Fibroblast of lung (primary cell): ENCODE results near the gene HACD2. TPM values are rescaled to one million over a fixed set of nuclear protein-coding genes. Genes with fewer than 3 reads are reported as not detected.

Experiments
- DNase-seq, 2 donors: peaks; one replicate each; pipeline versions ENCODE4 v3.0.0 to v3.0.0-alpha.2; 2010; ENCODE audit warnings: low read depth in 2 of 2
- H2AFZ ChIP-seq: 2 replicates; pipeline ENCODE4 v1.5.1; 2012; ENCODE audit warnings: low read length, control low read depth, inconsistent platforms
- H3K27ac ChIP-seq: 2 replicates; pipeline ENCODE4 v1.5.1; 2011; ENCODE audit warnings: low read length, control low read depth; ENCODE audit not compliant: insufficient read depth
- H3K27me3 ChIP-seq: 2 replicates; pipeline ENCODE4 v1.5.1; 2011; ENCODE audit warnings: mild to moderate bottlenecking, low read length; ENCODE audit not compliant: control insufficient read depth, insufficient read depth
- H3K36me3 ChIP-seq: 2 replicates; pipeline ENCODE4 v1.5.1; 2011; ENCODE audit warnings: low read length; ENCODE audit not compliant: control insufficient read depth, insufficient read depth
- H3K4me1 ChIP-seq: 2 replicates; pipeline ENCODE4 v1.5.1; 2011; ENCODE audit warnings: low read length; ENCODE audit not compliant: control insufficient read depth, insufficient read depth; ENCODE audit errors: extremely low read depth
- H3K4me2 ChIP-seq: 2 replicates; pipeline ENCODE4 v1.5.1; 2011; ENCODE audit warnings: low read length, control low read depth; ENCODE audit not compliant: insufficient read depth; ENCODE audit errors: extremely low read depth
- H3K4me3 ChIP-seq, 4 experiments: fragments of 200-600 bp in 1 of 4; sonication (generic) in 1 of 4; replicated peaks in 1 of 4; 2 replicates each; pipeline ENCODE4 v1.5.1; 2011 to 2016; ENCODE audit warnings: low read length in 4 of 4, low read depth in 3 of 4, mild to moderate bottlenecking in 3 of 4, control low read depth in 2 of 4, inconsistent platforms in 1 of 4, mixed read lengths in 1 of 4; ENCODE audit not compliant: insufficient read depth in 1 of 4; ENCODE audit errors: control extremely low read depth in 1 of 4
- H3K79me2 ChIP-seq: 2 replicates; pipeline ENCODE4 v1.5.1; 2012; ENCODE audit warnings: mild to moderate bottlenecking, low read length, inconsistent platforms; ENCODE audit not compliant: control insufficient read depth, insufficient read depth
- H3K9ac ChIP-seq: 2 replicates; pipeline ENCODE4 v1.5.1; 2011; ENCODE audit warnings: mild to moderate bottlenecking, low read length, control low read depth; ENCODE audit not compliant: insufficient read depth
- H3K9me3 ChIP-seq: 2 replicates; pipeline ENCODE4 v1.5.1; 2012; ENCODE audit warnings: low read depth, low read length; ENCODE audit not compliant: control insufficient read depth, insufficient read depth
- H4K20me1 ChIP-seq: 2 replicates; pipeline ENCODE4 v1.5.1; 2011; ENCODE audit warnings: low read length; ENCODE audit not compliant: control insufficient read depth, insufficient read depth; ENCODE audit errors: extremely low read depth
- EZH2 ChIP-seq: IDR thresholded peaks from 2 replicates; pipeline ENCODE4 v1.5.1; 2012; ENCODE audit warnings: low read length, control low read depth, mild to moderate bottlenecking; ENCODE audit errors: missing control alignments
- polyA plus RNA-seq, 2 donors: library from polyadenylated mRNA; depleted of rRNA in 1 of 2; stranded (reverse) in 1 of 2; unstranded in 1 of 2; fragments of >200 nt; gene quantifications; 2 replicates each; pipeline ENCODE4 v1.2.1, GENCODE V29; 2011 to 2012; ENCODE audit warnings: missing spikeins in 1 of 2
- total RNA-seq: library from RNA; depleted of rRNA; stranded (reverse); fragments of >200 nt; gene quantifications from 2 replicates; pipeline ENCODE4 v1.2.1, GENCODE V29; 2014
- TF ChIP-seq, protein P1 (sequence below), 2 donors: IDR thresholded peaks in 1 of 2; conservative IDR thresholded peaks in 1 of 2; 1 replicate in 1 of 2; 2 replicates in 1 of 2; pipeline ENCODE4 v1.5.1; 2011 to 2012; ENCODE audit warnings: low read length in 2 of 2, control low read depth in 1 of 2, inconsistent platforms in 1 of 2, low read depth in 1 of 2, mild to moderate bottlenecking in 1 of 2

Gene HACD2
- total and polyA plus RNA-seq, 2 donors (not counting 1 experiment from before 2014, with no cell fraction given): 22.0 to 48.7 TPM

DNA sequence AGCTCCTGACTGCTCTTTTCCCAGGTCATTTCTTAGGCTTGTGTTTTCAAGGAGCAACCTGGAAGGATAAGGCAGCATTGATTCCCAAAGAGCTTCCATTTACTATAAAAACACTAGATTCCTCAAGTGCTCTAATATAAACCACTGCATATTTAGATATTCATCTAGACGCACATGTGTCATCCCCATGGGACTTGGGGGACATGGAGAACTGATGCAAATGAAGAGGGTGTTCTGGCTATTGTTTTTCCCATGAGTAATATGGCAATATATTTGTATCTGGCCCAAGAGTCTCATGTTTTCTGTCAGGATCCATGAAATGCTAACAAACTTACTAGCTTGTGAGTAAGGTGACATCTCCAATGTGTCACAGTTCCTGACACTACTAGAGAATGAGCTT lies 31.3 kb downstream of the HACD2 start:
- Histone ChIP-seq H3K9ac (no peak overlapping the region), H2AFZ (no peak overlapping the region), H4K20me1 (no peaks in the 10 kb centered on the region), H3K4me3 (no peak overlapping the region), H3K4me2 (no peak overlapping the region), H3K36me3 (peaks cover 4% of the 10 kb centered on the region), H3K9me3 (no peaks in the 10 kb centered on the region), H3K27me3 (no peaks in the 10 kb centered on the region), H3K27ac (no peak overlapping the region), H3K79me2 (no peaks in the 10 kb centered on the region), H3K4me1 (no peaks in the 10 kb centered on the region)
- DNase-seq: no peak
- TF ChIP-seq, protein P1, sequence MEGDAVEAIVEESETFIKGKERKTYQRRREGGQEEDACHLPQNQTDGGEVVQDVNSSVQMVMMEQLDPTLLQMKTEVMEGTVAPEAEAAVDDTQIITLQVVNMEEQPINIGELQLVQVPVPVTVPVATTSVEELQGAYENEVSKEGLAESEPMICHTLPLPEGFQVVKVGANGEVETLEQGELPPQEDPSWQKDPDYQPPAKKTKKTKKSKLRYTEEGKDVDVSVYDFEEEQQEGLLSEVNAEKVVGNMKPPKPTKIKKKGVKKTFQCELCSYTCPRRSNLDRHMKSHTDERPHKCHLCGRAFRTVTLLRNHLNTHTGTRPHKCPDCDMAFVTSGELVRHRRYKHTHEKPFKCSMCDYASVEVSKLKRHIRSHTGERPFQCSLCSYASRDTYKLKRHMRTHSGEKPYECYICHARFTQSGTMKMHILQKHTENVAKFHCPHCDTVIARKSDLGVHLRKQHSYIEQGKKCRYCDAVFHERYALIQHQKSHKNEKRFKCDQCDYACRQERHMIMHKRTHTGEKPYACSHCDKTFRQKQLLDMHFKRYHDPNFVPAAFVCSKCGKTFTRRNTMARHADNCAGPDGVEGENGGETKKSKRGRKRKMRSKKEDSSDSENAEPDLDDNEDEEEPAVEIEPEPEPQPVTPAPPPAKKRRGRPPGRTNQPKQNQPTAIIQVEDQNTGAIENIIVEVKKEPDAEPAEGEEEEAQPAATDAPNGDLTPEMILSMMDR (conservative IDR thresholded peaks at IDR 0.05 in 1 of 2, IDR thresholded peaks at IDR 0.05 in 1 of 2; ENCODE audit: low read depth in 1 of 2, low read length in 2 of 2): no peak
- no peak for TF ChIP-seq EZH2

DNA sequence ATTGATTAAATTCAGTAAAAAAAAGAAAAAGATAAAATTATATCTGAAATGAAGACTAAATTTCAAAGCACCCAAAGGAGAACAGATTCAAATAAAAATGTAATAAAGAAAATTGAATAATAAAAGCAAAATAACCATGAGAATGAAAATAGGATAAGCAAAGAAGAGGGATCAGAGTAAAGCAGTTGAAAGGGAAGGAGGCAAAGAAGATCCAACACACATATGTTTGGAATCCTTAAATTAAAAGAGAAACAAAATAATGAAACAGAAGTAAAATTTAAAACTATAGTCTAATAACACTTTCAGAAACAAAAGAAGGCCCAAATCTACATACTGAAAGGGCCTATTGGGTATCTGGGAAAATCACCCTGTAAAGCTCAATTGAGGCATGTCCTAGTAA lies 32.1 kb downstream of the HACD2 start:
- H3K9me3 ChIP-seq: no peaks in the 10 kb centered on the region
- no peaks in the 10 kb centered on the region for H3K27me3 ChIP-seq
- H3K4me3 ChIP-seq: no peak overlapping the region
- TF ChIP-seq, protein P1 (conservative IDR thresholded peaks at IDR 0.05 in 1 of 2, IDR thresholded peaks at IDR 0.05 in 1 of 2; ENCODE audit: low read depth in 1 of 2, low read length in 2 of 2): no peak
- TF ChIP-seq EZH2: no peak
- no peaks in the 10 kb centered on the region for H4K20me1 ChIP-seq
- no peak overlapping the region for H3K4me2 ChIP-seq
- no peak for DNase-seq
- no peak overlapping the region for H3K9ac ChIP-seq
- peaks cover 4% of the 10 kb centered on the region for H3K36me3 ChIP-seq
- H3K27ac ChIP-seq: no peak overlapping the region
- H3K79me2 ChIP-seq: no peaks in the 10 kb centered on the region
- H3K4me1 ChIP-seq: no peaks in the 10 kb centered on the region
- no peak overlapping the region for H2AFZ ChIP-seq

DNA sequence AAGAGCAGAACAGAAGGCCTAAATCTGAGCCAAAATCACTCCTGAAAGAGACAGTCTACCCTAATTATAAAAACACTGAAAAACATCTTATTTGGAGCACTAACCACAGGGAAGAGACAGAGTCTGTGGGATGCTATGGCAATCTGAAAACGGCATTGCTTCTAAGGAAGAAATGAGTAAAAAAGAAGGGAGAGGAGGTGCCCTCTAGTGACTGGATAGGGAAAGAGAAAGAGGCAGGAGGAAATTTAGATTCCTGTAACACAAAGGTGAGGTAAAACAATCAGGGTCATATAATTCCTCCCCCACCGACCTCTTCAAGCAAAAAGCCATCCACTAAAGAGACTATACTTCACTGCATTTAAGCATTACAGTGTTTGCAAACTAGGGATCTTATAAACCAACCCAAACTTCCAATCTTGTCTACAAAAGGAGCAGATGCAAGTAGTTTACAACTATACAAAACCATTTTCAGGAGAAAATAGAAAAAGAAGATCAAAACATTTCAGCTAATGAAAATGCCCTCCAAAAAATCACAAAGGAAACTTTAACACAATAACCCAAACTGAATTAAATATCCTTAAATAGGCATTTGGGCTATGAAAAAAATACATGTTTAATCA lies 32.6 kb downstream of the HACD2 start:
- H3K27ac ChIP-seq: no peak overlapping the region
- no peaks in the 10 kb centered on the region for H3K79me2 ChIP-seq
- no peaks in the 10 kb centered on the region for H4K20me1 ChIP-seq
- H3K9me3 ChIP-seq: no peaks in the 10 kb centered on the region
- H3K9ac ChIP-seq: no peak overlapping the region
- H3K4me3 ChIP-seq: no peak overlapping the region
- no peak for TF ChIP-seq EZH2
- TF ChIP-seq, protein P1 (conservative IDR thresholded peaks at IDR 0.05 in 1 of 2, IDR thresholded peaks at IDR 0.05 in 1 of 2; ENCODE audit: low read depth in 1 of 2, low read length in 2 of 2): peak; percentile 65 to 79
- H2AFZ ChIP-seq: no peak overlapping the region
- peak in 1 of 2 donors; percentile 25 for DNase-seq
- no peaks in the 10 kb centered on the region for H3K4me1 ChIP-seq
- peaks cover 4% of the 10 kb centered on the region for H3K36me3 ChIP-seq
- no peaks in the 10 kb centered on the region for H3K27me3 ChIP-seq
- H3K4me2 ChIP-seq: no peak overlapping the region
